Natural killer cell (primary cell): ENCODE data around the gene DPP4. TPM values are rescaled to one million over a fixed set of nuclear protein-coding genes. Genes with fewer than 3 reads are reported as not detected.
A peak's percentile ranks its signal among the peaks of the same experiment; 100 is the strongest.

Experiments used
- ATAC-seq, 3 donors: fragments of 150-1000 bp in 2 of 3; fragments of 200-7000 bp in 1 of 3; cut with Tn5 transposase; 1 replicate in 1 of 3; 2 replicates in 2 of 3; pipeline ENCODE4 v1.10.0; 2021; ENCODE audit warnings: mild to moderate bottlenecking in 2 of 3, moderate library complexity in 2 of 3
- DNase-seq, 2 donors: peaks; one replicate each; pipeline versions ENCODE4 v3.0.0 to v3.0.0-alpha.2; 2013 to 2021; ENCODE audit warnings: mixed read lengths in 1 of 2
- H3K27ac ChIP-seq: one replicate; pipeline ENCODE4 v1.5.1; 2013; ENCODE audit warnings: mild to moderate bottlenecking, low read length
- H3K27me3 ChIP-seq: one replicate; pipeline ENCODE4 v1.6.1; 2013; ENCODE audit warnings: low read length; ENCODE audit not compliant: control insufficient read depth, insufficient read depth
- H3K36me3 ChIP-seq: one replicate; pipeline ENCODE4 v1.6.1; 2013; ENCODE audit warnings: low read length; ENCODE audit not compliant: control insufficient read depth, insufficient read depth
- H3K4me1 ChIP-seq: one replicate; pipeline ENCODE4 v1.6.1; 2013; ENCODE audit warnings: low read length; ENCODE audit not compliant: control insufficient read depth, insufficient read depth
- H3K4me3 ChIP-seq: one replicate; pipeline ENCODE4 v1.5.1; 2013; ENCODE audit warnings: low read length
- H3K9me3 ChIP-seq: one replicate; pipeline ENCODE4 v1.6.1; 2013; ENCODE audit warnings: low read length; ENCODE audit not compliant: control insufficient read depth, insufficient read depth
- H3K27ac Mint-ChIP-seq, 2 donors: one replicate each; pipeline ENCODE4 v1.8.0; 2022; ENCODE audit warnings: mild to moderate bottlenecking in 2 of 2, mixed read lengths in 2 of 2, moderate library complexity in 1 of 2
- H3K27me3 Mint-ChIP-seq, 2 donors: one replicate each; pipeline ENCODE4 v1.8.0; 2022; ENCODE audit warnings: low read depth in 2 of 2, mixed read lengths in 2 of 2
- H3K36me3 Mint-ChIP-seq: one replicate; pipeline ENCODE4 v1.8.0; 2022; ENCODE audit warnings: mixed read lengths
- H3K4me1 Mint-ChIP-seq, 2 donors: one replicate each; pipeline ENCODE4 v1.8.0; 2022; ENCODE audit warnings: mixed read lengths in 2 of 2
- H3K4me3 Mint-ChIP-seq: one replicate; pipeline ENCODE4 v1.8.0; 2022; ENCODE audit warnings: mild to moderate bottlenecking, moderate library complexity, mixed read lengths
- H3K9me3 Mint-ChIP-seq, 2 donors: one replicate each; pipeline ENCODE4 v1.8.0; 2022; ENCODE audit warnings: mixed read lengths in 2 of 2
- WGBS: methylation state at CpG from one replicate; pipeline ENCODE4 v1.1.7; 2013; ENCODE audit warnings: missing lambda C conversion rate; ENCODE audit not compliant: insufficient coverage; 5-methylcytosine and 5-hydroxymethylcytosine counted together
- intact Hi-C: fragments of 100-400 bp; cut with micrococcal nuclease; formaldehyde crosslinking; loops from one replicate; pipeline ENCODE4 v1.14.2; 2022
- total RNA-seq, 4 donors: library from RNA; stranded (reverse); fragments of 120-200 nt in 1 of 4; gene quantifications; one replicate each; pipeline versions ENCODE4 v1.2.3 to v1.2.4, GENCODE V29; 2013 to 2022
- TF ChIP-seq, protein P1 (sequence below): fragments of 200-600 bp; IDR thresholded peaks from one replicate; pipeline ENCODE4 v1.8.0; 2022; ENCODE audit warnings: antibody characterized with exemption

The DPP4 gene
- total RNA-seq, 3 donors from 2014 or later (not counting 1 experiment from before 2014, with no cell fraction given), result 1.8 to 2.3 (median 1.8) TPM

GRCh38 chr2:161997916-161998471, 76.0 kb downstream of the DPP4 start:
- H3K4me1 Mint-ChIP-seq, result peaks cover 21 to 29% of the 10 kb centered on the region in 2 donors
- no peak for ATAC-seq

GRCh38 chr2:161995553-161996016, 78.4 kb downstream of the DPP4 start:
- no peaks in the 10 kb centered on the region for H3K36me3 Mint-ChIP-seq
- TF ChIP-seq, protein P1, sequence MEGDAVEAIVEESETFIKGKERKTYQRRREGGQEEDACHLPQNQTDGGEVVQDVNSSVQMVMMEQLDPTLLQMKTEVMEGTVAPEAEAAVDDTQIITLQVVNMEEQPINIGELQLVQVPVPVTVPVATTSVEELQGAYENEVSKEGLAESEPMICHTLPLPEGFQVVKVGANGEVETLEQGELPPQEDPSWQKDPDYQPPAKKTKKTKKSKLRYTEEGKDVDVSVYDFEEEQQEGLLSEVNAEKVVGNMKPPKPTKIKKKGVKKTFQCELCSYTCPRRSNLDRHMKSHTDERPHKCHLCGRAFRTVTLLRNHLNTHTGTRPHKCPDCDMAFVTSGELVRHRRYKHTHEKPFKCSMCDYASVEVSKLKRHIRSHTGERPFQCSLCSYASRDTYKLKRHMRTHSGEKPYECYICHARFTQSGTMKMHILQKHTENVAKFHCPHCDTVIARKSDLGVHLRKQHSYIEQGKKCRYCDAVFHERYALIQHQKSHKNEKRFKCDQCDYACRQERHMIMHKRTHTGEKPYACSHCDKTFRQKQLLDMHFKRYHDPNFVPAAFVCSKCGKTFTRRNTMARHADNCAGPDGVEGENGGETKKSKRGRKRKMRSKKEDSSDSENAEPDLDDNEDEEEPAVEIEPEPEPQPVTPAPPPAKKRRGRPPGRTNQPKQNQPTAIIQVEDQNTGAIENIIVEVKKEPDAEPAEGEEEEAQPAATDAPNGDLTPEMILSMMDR, result no peak
- no peaks in the 10 kb centered on the region for H3K9me3 Mint-ChIP-seq
- no peak overlapping the region for H3K4me3 Mint-ChIP-seq
- Histone ChIP-seq H3K27ac (no peak overlapping the region), H3K27me3 (no peaks in the 10 kb centered on the region), H3K36me3 (no peaks in the 10 kb centered on the region), H3K4me3 (no peak overlapping the region), H3K4me1 (peaks cover 18% of the 10 kb centered on the region), H3K9me3 (no peaks in the 10 kb centered on the region)
- peak overlapping the region; percentile 21 to 65 for H3K27ac Mint-ChIP-seq
- intact Hi-C loops, result no loop called here
- ATAC-seq, result no peak
- no peaks in the 10 kb centered on the region for H3K27me3 Mint-ChIP-seq
- peaks cover 30 to 38% of the 10 kb centered on the region in 2 donors for H3K4me1 Mint-ChIP-seq
- peak in 1 of 2 donors; percentile 60 for DNase-seq

More at GRCh38 chr2:161997916-161998471, 76.0 kb downstream of the DPP4 start:
- H3K4me3 ChIP-seq, result no peak overlapping the region
- DNase-seq, result no peak
- Mint-ChIP-seq H3K9me3 (no peaks in the 10 kb centered on the region), H3K27me3 (no peaks in the 10 kb centered on the region), H3K4me3 (no peak overlapping the region), H3K36me3 (no peaks in the 10 kb centered on the region), H3K27ac (no peak overlapping the region)
- H3K9me3 ChIP-seq, result no peaks in the 10 kb centered on the region
- TF ChIP-seq, protein P1, result no peak
- H3K4me1 ChIP-seq, result peaks cover 9% of the 10 kb centered on the region
- intact Hi-C loops, result no loop called here
- WGBS, result 84% methylated on average over 8 of the region's 9 CpGs
- no peaks in the 10 kb centered on the region for H3K27me3 ChIP-seq
- H3K27ac ChIP-seq, result no peak overlapping the region
- no peaks in the 10 kb centered on the region for H3K36me3 ChIP-seq

DNA sequence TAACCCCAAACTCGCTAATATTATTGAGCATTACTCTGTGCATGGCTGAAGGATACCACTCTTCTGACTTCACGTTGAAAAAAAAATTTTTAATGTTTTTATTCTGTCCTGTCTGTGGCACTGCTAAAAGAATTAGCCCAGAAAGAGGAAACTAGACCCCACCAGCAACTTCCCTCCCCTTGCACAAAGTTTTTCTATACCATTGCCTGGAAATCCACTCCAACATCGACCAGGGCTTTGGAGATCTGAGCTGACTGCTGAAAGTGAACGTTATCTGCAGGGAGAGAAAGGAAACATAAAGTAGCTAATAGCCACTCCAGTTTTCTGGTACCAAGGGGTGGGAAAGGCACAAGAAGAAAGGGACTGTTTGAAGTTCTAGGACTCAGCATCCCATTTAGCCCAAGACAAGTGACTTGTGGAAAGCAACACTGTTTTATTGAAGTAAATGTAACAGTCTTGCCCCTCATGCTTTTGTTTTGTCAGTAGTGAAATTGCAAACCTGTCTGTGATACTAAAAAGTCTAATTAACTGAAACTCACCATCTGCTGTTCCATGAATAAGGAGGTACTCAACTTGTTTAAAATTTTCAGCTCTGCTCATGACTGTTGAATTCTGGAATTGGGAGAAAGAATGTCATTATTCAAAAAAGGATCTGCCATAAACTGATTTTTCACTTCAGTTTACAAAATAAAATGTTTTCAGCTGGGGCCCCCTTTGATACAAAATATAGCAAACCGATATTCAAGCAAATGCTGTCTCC, 79.1 kb downstream of the DPP4 start:
- Histone ChIP-seq H3K27ac (peak overlapping the region; percentile 18), H3K9me3 (no peaks in the 10 kb centered on the region), H3K4me1 (peaks cover 18% of the 10 kb centered on the region), H3K4me3 (peak overlapping the region; percentile 24), H3K36me3 (no peaks in the 10 kb centered on the region), H3K27me3 (no peaks in the 10 kb centered on the region)
- H3K36me3 Mint-ChIP-seq, result no peaks in the 10 kb centered on the region
- TF ChIP-seq, protein P1, result no peak
- H3K4me3 Mint-ChIP-seq, result peak overlapping the region; percentile 80
- H3K27me3 Mint-ChIP-seq, result no peaks in the 10 kb centered on the region
- DNase-seq (no peak), ATAC-seq (no peak)
- H3K27ac Mint-ChIP-seq, result peak overlapping the region; percentile 21 to 65
- intact Hi-C loops, result no loop called here
- peaks cover 30 to 38% of the 10 kb centered on the region in 2 donors for H3K4me1 Mint-ChIP-seq
- WGBS, result 36% methylated on average over 4 of the region's 5 CpGs
- no peaks in the 10 kb centered on the region for H3K9me3 Mint-ChIP-seq
